CD4-positive, alpha-beta T cell treated with Interleukin-4 for 4 hours (primary cell): ENCODE results near the gene HSPB2.

Experiments used
- DNase-seq: peaks from one replicate; pipeline ENCODE4 v3.0.0-alpha.2; 2020

The HSPB2 gene

GRCh38 chr11:111939836-111940604, 27.5 kb downstream of the HSPB2 start:
- no peak for DNase-seq

- DNase-seq, result no peak
Observed at GRCh38 chr11:111941963-111942362, 29.4 kb downstream of the HSPB2 start.

- DNase-seq, result no peak
Observed at GRCh38 chr11:111942829-111943228, 30.3 kb downstream of the HSPB2 start.

- peak; percentile 45 for DNase-seq
Observed at GRCh38 chr11:111944139-111944538, 31.6 kb downstream of the HSPB2 start.

GRCh38 chr11:111944651-111945051, 32.1 kb downstream of the HSPB2 start:
- DNase-seq, result peak; percentile 66

- DNase-seq, result no peak
Observed at GRCh38 chr11:111945198-111945597, 32.7 kb downstream of the HSPB2 start.

- no peak for DNase-seq
Observed at GRCh38 chr11:111946499-111946898, 34.0 kb downstream of the HSPB2 start.

- DNase-seq, result no peak
Observed at GRCh38 chr11:111947143-111947542, 34.6 kb downstream of the HSPB2 start.

- no peak for DNase-seq
Observed at GRCh38 chr11:111949519-111950426, 37.2 kb downstream of the HSPB2 start.

GRCh38 chr11:111951565-111951964, 39.0 kb downstream of the HSPB2 start:
- DNase-seq, result no peak

GRCh38 chr11:111954154-111954553, 41.6 kb downstream of the HSPB2 start:
- no peak for DNase-seq

- no peak for DNase-seq
Observed at GRCh38 chr11:111957663-111958444, 45.3 kb downstream of the HSPB2 start.

- no peak for DNase-seq
Observed at GRCh38 chr11:111960916-111961315, 48.4 kb downstream of the HSPB2 start.

- no peak for DNase-seq
Observed at GRCh38 chr11:111961389-111962300, 49.1 kb downstream of the HSPB2 start.
